GM19351 (cell line): ENCODE measurements around the gene ETS2.

Source experiments
- ATAC-seq: cut with Tn5 transposase; IDR thresholded peaks from one replicate; pipeline ENCODE4 v1.9.1; 2021; ENCODE audit warnings: mild to moderate bottlenecking, moderate library complexity; ENCODE audit not compliant: unreplicated experiment

ETS2 gene

DNA sequence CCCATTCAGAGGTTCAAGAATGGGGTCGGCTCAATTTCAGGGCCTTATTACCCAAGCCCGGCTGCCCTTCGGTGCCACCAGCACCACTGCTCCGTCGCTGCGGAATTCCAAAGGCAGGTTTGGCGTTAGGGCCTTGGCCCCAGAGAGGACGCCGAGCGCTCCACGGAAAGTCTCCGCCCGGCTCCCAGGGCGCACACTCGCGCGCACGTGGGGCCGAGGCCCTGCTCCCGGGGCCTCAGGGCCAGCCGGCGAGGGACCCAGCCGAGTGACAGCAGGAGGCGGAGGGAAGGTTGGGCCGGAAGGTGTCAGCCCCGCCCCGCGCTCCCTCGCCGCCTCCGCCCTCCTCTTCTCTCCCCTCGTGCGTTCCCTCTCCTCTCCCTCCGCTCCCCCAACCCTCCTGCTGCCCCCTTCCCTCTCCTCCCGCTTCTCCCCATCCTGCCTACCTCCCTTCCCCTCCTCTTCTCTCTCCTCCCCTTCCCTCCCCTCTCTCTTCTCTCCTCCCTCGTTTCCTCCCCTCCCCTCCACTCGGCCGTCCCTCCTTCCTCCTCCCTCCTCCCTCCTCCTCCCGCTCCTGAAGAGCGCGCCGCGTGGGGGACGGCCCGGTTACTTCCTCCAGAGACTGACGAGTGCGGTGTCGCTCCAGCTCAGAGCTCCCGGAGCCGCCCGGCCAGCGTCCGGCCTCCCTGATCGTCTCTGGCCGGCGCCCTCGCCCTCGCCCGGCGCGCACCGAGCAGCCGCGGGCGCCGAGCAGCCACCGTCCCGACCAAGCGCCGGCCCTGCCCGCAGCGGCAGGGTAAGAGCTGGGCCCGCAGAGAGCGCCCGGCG is at the start of gene ETS2:
Gene ETS2 (plus strand): TSS at position 602 of the 825 bp plus-strand sequence. CDS start 4,106 bp downstream, outside the sequence.
- peak; percentile 68 for ATAC-seq

DNA sequence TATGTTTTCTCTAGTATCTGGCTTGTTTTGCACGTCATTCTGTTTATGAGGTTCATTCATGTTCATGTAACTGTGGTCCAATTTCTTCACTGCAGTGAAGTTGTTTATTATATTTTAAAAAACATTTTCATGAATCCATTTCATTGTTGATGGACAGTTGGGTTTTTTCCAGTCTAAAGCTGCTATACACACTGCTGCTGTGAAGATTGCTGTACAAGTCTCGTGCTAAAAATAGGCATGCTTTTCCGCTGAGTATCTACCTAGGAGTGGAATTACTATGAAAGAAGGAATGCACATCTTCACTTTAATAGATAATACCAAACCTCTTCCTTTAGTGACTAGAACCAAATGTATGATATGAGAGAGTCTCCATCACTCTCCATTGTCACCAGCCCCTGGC is 49.0 kb upstream of the ETS2 start:
- ATAC-seq = no peak

DNA sequence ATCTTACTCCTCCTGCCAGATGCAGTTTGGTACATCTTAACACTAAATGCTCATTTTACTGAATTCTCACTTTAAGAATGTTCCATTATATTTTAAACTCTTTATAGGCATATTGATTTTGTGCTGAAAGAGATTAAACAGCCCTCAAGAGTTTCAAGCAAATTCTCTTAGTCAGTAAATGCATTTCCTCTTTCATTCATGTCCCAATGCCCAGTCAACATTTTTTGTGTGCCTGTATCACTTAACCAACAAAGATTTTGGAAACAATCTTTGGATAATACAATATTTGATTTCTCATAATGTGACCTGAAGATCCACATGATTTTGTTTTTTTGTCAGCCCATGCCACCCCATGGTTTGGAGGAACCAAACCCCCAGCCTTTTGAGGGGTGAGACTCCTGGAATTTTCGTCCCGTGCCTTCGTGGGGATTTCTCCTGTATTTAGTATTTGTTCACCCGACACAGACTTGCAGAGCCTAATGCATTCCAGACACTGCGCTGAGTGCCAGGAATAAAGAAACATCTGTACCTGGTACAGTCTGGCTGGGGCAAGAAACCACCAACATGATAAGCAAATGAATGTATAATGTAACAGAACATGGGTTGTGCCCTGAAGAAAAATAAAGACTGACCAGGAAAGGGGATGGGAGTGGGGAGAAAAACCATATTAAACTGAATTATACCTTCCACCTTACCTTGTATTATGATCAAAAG is 47.1 kb upstream of the ETS2 start:
- ATAC-seq = no peak

DNA sequence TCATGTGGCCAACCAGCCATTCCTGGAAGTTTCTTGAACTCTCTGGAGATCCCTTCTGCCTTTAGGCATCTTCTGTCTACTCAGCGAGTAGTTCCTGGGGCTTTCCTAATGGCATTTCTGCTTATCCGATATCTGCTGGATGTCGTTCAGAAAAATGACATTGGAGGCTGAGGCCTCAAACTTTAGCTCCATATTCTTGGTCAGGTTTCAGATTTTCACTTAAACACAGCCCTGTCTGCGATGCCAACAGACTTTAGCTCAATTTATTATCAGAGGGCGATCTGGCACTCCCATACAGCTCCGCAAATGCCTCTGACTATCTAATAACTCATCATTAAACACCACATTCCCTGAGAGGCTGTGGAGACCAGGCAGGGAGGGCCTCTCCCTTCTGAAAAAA is 46.3 kb upstream of the ETS2 start:
- ATAC-seq = no peak

DNA sequence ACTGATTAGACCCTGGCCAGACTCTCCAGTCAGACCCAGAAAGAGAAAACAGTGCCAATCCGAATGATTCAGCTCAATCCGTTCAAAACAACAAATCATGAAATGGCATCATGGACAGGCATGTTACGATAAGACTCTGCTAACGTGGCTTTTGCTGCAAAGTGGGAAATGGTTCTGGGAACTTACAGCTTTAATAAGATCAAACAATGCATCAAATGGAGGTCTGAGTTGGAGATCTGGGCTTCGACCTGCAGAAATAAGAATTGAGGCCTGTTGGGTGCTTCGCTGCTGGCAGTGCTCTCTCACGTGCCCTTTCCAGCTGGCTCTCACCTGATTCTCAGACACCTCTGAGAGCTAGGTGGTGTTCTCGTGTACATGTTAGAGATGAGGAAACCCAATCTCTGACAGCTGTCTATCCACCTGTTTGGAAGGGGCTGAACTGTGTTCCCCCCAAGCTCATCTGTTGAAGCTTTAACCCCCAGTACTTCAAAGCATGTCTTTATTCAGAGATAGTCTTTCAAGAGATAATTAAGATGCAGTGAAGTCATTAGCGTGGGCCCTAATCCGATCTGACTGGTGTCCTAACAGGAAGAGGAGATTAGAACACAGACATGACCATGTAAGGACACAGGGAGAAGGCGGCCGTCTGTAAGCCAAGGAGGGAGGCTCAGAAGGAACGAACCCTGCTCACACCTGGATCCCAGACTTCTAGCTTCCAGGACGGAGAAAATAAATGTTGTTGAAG is 45.5 kb upstream of the ETS2 start:
- ATAC-seq = no peak

DNA sequence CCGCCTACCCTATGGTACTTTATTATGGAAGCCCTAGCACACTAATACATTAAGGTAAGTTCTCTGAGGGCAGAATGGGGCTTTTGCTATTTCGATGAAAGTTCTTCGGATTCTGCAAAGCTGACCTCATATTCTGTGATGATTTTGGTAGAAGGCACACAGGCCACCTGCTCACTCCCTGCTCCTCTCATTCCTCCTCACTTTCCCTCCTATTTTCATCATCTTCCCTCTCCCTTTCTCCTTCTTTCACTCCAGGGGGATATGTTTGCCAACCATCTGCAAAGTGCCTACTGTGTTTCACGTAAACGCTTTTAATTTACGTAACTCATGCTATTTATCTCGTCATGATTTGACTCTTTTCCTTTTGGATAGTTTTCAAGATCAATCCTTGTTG is 45.0 kb upstream of the ETS2 start:
- no peak for ATAC-seq

DNA sequence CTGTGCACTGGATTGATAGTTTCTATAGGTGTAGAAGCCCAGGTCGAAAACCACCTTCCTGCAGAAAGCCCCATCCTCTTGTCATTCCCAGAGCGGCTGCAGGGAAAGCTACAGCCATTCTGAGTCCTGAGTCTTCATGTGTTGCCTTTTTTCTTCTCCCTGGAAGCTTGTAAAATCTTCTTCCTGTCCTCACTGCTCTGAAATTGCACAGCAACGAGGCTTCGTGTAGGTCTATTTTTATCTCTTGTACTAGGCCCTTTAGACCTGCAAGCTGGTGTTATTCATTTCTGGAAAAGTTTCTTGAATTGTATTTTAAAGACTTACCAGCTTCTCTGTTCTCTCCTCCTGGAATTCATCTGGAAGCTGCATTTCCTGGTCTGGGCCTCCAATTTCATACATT is 44.2 kb upstream of the ETS2 start:
- no peak for ATAC-seq

DNA sequence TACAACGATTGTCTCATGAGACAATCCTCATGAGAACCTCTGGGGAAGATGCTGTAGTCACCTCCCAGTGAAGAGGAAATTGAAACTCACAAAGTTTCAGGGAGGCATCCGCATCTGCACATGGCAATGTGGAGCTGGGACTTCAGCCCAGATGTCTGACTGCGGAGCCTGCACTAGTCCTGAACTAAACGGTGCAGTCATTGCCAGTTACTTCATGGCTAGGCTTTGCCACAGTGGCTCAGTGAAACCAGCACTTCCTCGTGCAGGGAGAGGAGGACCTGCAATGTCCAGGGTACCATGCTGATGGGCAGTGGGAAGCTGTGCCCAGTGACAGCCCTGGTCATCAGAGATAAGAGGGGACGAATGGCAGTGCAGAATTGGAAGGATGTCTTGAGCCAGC is 40.7 kb upstream of the ETS2 start:
- no peak for ATAC-seq

DNA sequence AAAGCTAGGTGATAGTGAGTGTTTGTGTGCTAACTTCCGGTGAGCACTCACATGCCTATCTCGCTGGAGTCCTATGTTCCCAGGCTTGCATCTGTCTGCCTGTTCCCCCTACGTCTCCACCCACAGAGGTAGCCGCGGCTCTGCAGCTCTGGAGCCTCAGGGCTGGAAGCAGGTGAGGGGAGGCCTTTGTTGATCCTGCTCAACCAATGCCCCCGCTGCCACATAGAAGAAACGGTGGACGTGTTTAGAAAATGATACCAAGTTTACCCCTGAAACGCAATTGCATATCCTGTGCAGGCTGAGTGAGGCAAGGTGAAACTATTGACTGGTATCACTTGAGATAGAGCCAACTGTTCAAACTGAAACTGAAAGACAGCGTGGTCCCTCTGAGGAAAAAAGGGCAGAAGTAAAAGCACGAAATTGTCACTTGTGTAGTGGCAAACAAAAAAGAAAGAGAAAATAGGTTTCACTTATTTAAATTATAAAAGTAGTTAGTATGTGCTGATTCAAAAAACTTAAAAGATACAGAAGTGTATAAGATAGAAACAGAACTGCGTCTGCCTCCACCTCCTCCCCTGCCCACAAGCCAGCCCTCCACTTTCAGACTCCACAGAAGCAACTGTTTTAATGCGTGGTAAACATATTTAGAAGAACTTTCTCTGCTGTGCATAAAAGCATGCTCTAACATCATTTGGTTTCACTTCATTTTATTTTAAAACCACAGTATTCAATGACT is 38.6 kb upstream of the ETS2 start:
- ATAC-seq = peak; percentile 94

DNA sequence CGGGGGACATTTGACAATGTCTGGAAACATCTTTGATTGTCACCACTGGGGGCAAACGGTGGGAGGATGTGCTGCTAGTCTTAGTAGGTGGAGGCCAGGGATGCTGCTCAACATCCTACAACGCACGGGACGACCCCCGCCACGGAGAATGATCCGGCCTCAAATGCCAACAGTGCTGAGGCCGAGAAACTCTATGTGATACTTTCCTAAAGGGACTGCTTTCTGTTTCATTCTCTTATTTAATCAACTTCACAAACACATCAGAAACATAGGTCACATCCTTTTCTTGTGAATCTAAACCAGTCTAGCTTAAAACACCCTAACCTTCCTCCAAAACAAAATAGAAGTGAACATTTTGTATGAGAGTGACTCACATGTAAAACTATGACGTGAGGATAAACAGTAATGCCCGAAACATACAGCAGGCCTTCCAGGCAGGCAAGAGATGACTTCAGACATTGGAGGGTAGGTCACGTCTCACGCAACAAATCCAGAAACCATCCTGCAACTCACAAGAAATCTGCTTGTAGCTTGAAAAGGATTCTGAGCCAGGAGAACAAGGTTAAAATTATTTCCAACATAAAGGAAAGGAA is 37.2 kb upstream of the ETS2 start:
- ATAC-seq = no peak

DNA sequence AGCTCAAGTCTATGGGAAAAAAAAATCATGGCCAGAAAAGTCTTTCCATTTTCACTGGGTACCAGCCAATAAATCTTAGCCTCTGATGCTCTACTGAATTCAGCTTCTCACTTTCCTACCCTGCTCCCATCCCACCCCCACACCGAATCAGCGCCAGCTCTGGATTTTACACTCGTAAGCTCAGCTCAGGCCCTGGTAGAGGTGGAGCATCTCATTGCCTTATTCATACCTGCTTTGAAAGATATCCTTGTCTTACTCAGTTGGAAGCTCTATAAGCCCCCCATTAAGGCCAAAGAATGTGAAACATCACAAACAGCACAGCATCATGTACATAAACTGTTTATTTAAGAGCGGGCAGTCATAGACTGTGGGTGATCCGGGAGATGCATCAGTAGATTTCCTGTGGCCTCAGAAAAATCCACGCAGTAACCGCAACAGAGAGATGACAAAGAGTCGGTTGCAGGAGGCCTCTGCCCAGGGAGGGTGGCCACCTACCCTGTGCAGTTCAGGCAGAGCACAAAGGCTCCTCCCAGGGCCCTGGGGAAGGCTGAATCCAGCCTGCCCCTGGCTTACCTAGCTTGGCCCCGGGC is 36.4 kb upstream of the ETS2 start:
- ATAC-seq = no peak

DNA sequence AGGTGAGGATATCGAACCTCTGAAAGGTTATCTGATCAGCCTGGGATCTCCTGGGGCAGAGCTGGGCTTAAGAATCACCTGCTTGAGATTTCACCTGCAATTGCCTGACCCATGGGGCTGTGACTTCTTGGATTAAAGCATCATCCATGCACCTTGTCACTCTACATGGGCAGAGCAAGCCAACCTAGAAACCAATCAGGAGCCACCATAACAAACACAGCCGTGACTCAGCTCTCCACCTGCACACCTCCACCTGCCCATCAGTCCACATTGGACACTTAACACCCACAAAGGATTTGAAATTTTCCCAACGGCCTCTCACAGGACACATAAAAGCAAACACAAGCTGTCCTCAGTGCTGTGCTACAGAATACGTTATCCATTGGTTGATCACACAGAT is 35.1 kb upstream of the ETS2 start:
- no peak for ATAC-seq

DNA sequence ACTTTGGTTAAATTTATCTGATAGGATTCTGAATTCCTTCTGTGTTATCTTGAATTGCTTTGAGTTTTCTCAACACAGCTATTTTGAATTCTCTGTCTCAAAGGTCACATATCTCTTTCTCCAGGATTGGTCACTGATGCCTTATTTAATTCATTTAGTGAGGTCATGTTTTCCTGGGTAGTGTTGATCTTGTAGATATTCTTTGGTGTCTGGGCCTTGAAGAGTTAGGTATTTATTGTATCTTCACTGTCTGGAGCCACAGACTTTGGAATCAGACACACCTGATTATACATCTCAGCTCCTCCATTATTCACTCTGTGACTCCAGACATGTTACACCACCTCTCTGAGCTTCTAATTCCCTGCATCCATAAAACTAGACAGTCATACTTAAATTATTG is 34.2 kb upstream of the ETS2 start:
- no peak for ATAC-seq

DNA sequence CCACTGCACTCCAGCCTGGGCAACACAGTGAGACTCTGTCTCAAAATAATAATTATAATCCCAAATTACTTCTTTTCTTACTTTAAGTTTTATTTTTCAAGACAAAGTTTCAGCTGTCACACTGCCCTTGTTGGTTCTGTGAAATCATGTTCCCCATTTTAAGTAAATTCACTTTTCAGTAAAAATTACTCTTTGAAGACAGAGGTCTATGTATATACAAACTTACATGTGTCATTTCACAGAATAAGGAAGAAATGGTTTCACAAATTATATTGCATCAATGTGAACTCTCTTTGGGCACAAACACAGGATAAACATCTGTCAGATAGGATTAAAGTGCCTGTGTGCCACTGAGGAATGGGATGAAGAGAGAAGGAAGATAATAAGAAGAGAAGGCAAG is 33.1 kb upstream of the ETS2 start:
- no peak for ATAC-seq

DNA sequence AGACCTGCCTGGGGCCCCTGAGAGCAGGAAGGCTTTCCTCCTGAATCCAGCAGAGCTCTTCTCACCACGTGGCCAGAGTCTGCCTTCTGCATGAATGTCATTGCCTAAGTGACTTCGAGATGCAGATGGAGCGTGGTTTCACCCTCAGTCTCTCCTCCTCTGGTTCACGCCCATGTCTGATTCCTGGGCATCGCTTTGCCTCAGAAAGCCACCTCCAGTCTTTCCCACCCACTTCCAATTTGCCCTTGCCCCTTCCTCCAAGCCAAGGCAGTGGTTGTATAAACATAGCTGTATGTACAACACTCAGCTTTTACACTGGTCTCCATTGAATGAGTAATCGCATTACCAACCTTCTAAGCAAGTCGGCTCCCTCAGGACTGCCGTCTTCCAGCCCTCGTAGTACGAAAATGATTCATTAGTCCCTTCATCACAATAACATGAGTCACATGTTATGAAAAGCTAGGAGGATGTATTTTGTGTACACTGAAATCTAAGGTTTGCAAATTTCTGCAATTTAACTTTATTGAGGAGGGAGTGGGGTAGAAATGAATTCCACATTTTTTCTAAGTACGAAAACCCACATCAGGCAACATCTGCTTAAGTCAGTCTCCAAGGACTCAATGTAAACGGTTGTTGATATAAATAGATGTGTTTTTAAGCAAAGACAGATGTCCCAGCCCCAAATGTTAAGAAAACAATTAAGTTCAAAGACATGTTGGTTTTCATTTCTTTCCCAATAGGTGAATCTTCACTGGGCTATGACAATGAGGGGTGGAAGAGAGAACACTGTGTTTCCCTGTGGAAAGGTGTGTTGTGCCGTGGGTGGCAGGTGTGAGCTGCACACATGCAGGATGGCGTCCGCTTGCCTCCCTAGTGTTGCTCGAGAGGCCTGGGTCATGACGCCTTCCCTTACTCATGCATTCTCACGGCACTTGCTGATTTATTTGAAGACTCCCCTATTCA is 32.3 kb upstream of the ETS2 start:
- ATAC-seq = peak; percentile 63

DNA sequence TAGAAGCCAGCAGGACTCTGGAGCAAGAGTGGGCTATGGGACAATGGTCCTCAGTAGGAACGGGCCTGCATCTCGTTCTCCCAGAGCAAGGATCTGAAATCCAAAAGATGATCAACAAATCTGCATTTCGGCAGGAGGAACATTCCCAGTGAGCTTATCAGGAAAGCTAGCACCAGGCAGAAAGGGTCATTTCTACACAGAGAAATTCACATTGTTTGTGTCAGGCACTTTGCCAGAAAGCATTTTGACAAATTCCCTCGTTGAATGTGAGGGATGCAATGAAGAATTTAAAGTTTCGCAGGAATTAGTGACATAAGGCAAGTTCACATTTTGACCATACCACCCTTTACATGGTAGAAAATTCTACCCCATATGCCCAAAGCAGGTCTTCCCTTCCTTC is 31.6 kb upstream of the ETS2 start:
- ATAC-seq = no peak

DNA sequence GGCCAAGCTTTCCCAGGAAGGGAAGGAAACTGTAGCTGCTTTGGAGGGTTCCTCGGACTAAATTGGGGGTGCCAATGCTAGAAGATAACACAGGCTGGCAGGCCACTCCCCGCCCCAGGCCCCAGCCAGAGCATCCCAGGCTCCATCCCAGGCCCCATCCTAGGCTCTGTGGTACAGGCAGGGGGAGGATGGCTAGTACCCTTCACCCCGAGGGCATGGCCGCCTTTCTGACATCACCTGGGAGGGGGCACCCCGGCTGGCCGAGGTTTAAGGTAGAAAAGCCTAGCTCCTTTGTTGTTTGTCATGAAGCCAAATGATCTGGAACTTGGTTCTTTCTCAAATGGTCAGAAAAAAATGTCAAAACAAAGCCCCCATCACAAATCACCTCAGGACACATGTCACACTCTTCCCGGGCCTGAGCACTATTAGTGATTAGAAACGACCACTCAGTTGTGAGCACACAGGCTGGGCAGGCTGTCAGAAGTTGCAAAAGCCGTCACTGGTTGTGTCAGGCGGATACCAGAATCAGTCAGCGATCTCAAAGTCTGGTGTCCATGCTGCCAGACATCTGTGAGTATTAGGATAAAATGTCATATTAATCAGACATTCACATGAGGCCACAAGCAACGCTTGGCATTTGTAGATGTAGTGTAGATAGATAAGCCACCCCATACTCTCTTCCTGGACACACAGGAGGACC is 31.0 kb upstream of the ETS2 start:
- no peak for ATAC-seq

DNA sequence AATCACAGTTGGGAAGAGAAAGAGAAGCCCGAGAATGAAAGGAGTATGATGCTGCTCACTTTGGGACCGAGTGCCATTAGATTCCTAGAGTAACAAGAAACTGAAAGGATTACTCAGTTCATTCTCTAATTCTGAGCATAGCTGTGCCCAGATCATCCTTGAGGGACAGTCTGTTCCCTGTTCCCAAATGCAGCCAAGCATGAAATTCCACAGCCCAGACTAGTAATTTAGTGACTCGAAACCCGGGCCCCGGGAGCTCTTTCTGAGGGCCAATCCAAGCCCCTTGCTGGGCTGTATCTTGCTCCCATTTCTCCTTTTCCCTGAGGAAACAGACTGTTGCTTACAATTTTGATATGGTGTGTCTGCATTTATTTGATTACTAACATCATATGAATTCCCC is 30.0 kb upstream of the ETS2 start:
- no peak for ATAC-seq

DNA sequence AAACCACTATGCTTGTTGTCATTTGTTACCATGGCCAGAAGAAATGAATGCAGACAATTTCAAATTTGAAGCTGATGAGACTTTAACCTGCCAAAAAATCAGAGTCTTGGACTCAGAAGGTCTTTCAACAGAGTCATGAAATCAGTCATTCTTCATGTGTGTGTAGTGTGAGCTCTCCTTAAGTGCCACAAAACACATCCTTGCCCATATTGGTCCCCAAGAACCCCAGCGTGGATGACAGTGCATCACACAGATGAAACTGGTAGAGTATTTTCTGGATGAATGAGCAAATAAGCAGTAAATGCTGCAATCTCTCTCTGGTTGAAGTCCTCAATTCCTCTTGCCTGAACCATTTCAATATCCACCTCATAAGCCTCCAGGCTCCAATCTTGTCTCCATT is 28.7 kb upstream of the ETS2 start:
- ATAC-seq = no peak
